ENCODE measurements around the gene RIC3.
"Not testable (repeated sequence)": the region's sequence is repeated elsewhere in the genome, so short reads cannot be mapped to it uniquely, and the experiment has no call there.

GRCh38 chr11:8161627-8162304 is 7.1 kb downstream of the RIC3 start:
- TF ChIP-seq CTCF (conservative IDR thresholded peaks at IDR 0.05; ENCODE audit: low read depth, low read length); EZH2 (IDR thresholded peaks at IDR 0.05; ENCODE audit: low read length, unreplicated experiment); EZH2phosphoT487 (IDR thresholded peaks at IDR 0.05; ENCODE audit: borderline replicate concordance, low read length): not testable (repeated sequence)
